ENCODE measurements around the gene CARS2. TPM values are rescaled to one million over a fixed set of nuclear protein-coding genes. Genes with fewer than 3 reads are reported as not detected.

Gene CARS2
- polyA plus RNA-seq, 1 donor (not counting 4 experiments of a cell fraction or from before 2014, with no cell fraction given) = 90.0 TPM

DNA sequence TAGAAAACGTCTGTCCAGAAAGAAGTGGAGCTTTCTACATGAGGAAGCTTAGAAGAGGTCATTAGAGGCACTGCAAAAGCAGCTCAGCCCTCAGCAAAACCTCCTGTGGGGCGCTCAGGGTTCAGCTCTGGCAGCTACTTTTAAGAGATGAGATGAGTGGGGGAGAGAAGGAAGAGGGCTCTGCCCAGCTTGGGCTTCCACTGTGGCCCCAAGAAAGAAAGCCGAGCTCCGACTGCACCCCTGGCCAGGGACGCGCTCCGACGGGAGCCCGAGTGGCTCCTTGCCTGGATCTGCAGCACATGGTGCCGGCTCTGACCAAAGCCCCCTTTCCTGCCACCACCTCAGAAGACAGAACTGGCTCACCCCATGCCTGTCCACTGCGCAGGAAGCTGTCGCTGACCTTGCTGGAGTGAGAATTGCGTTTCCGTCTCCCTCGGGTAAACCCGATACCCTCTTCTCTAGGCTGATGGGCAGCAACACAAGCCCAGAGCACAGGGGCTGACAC is 54.1 kb downstream of the CARS2 start:
- Histone ChIP-seq H4K20me1 (ENCODE audit: control insufficient read depth, extremely low read depth, insufficient read depth, low read length) (no peaks in the 10 kb centered on the region), H3K27ac (ENCODE audit: control insufficient read depth, insufficient read depth, low read length) (no peak overlapping the region), H3K4me2 (ENCODE audit: control insufficient read depth, extremely low read depth, insufficient read depth, low read depth, low read length) (no peak overlapping the region), H3K9me3 (ENCODE audit: control insufficient read depth, low read depth, low read length) (no peaks in the 10 kb centered on the region), H3K9me1 (ENCODE audit: control insufficient read depth, extremely low read depth, insufficient read depth, low read length) (no peaks in the 10 kb centered on the region), H3K27me3 (ENCODE audit: control insufficient read depth, extremely low read depth, insufficient read depth, low read length) (no peaks in the 10 kb centered on the region), H2AFZ (ENCODE audit: control insufficient read depth, low read length) (no peak overlapping the region), H3K36me3 (ENCODE audit: control insufficient read depth in 2 of 2, extremely low read depth in 1 of 2, insufficient read depth in 2 of 2, low read length in 2 of 2) (peaks cover 8 to 21% of the 10 kb centered on the region in 2 experiments), H3K4me3 (ENCODE audit: control insufficient read depth in 2 of 3, extremely low read depth in 1 of 3, insufficient read depth in 2 of 3, low read depth in 1 of 3, low read length in 3 of 3) (no peak overlapping the region), H3K9ac (ENCODE audit: control insufficient read depth, extremely low read depth, insufficient read depth, low read length) (no peak overlapping the region), H3K4me1 (ENCODE audit: control insufficient read depth, extremely low read depth, insufficient read depth, low read length) (no peaks in the 10 kb centered on the region), H3K79me2 (ENCODE audit: control insufficient read depth, insufficient read depth, low read length) (no peaks in the 10 kb centered on the region)
- no peak for FAIRE-seq
- dilution Hi-C loops (cut with MboI; ENCODE audit: extremely low pct_ligation_motif_present, low sequenced_read_pairs) = no loop called here
- TF ChIP-seq, protein P1, sequence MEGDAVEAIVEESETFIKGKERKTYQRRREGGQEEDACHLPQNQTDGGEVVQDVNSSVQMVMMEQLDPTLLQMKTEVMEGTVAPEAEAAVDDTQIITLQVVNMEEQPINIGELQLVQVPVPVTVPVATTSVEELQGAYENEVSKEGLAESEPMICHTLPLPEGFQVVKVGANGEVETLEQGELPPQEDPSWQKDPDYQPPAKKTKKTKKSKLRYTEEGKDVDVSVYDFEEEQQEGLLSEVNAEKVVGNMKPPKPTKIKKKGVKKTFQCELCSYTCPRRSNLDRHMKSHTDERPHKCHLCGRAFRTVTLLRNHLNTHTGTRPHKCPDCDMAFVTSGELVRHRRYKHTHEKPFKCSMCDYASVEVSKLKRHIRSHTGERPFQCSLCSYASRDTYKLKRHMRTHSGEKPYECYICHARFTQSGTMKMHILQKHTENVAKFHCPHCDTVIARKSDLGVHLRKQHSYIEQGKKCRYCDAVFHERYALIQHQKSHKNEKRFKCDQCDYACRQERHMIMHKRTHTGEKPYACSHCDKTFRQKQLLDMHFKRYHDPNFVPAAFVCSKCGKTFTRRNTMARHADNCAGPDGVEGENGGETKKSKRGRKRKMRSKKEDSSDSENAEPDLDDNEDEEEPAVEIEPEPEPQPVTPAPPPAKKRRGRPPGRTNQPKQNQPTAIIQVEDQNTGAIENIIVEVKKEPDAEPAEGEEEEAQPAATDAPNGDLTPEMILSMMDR (optimal IDR thresholded peaks at IDR 0.05 in 1 of 3, IDR thresholded peaks at IDR 0.05 in 1 of 3, conservative IDR thresholded peaks at IDR 0.05 in 1 of 3; ENCODE audit: extremely low read depth in 1 of 3, insufficient read depth in 2 of 3, low read length in 3 of 3) = no peak
- no peak for TF ChIP-seq EZH2 (IDR thresholded peaks at IDR 0.05; ENCODE audit: low read length)
- DNase-seq (ENCODE audit: low read depth, low spot score) = no peak

DNA sequence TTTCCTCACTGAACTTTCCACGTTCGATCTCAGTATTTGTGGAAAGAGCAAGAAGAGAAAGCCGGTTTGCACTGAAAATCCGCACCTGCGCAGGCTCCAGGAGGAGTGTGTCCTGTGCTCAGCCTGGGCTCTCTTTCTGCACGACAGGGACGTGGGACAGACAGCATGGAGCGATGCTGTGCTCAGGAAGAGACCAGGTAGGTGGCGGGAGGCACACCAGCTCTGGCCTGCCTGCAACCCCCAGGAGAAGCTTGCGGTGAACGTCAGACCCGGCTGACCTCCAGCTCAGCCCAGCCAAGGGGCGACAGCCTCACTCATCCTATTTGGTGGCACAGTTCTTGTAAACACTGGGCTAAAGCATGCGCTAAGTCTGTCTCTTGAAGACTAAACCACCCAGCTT is 54.6 kb downstream of the CARS2 start:
- no peaks in the 10 kb centered on the region for H3K9me3 ChIP-seq (ENCODE audit: control insufficient read depth, low read depth, low read length)
- H2AFZ ChIP-seq (ENCODE audit: control insufficient read depth, low read length) = no peak overlapping the region
- TF ChIP-seq, protein P1 (optimal IDR thresholded peaks at IDR 0.05 in 1 of 3, IDR thresholded peaks at IDR 0.05 in 1 of 3, conservative IDR thresholded peaks at IDR 0.05 in 1 of 3; ENCODE audit: extremely low read depth in 1 of 3, insufficient read depth in 2 of 3, low read length in 3 of 3) = no peak
- TF ChIP-seq EZH2 (IDR thresholded peaks at IDR 0.05; ENCODE audit: low read length) = no peak
- H3K27ac ChIP-seq (ENCODE audit: control insufficient read depth, insufficient read depth, low read length) = no peak overlapping the region
- H3K4me2 ChIP-seq (ENCODE audit: control insufficient read depth, extremely low read depth, insufficient read depth, low read depth, low read length) = no peak overlapping the region
- H3K4me1 ChIP-seq (ENCODE audit: control insufficient read depth, extremely low read depth, insufficient read depth, low read length) = no peaks in the 10 kb centered on the region
- DNase-seq (ENCODE audit: low read depth, low spot score) (no peak), FAIRE-seq (no peak)
- H3K4me3 ChIP-seq (ENCODE audit: control insufficient read depth in 2 of 3, extremely low read depth in 1 of 3, insufficient read depth in 2 of 3, low read depth in 1 of 3, low read length in 3 of 3) = no peak overlapping the region
- dilution Hi-C loops (cut with MboI; ENCODE audit: extremely low pct_ligation_motif_present, low sequenced_read_pairs) = no loop called here
- H4K20me1 ChIP-seq (ENCODE audit: control insufficient read depth, extremely low read depth, insufficient read depth, low read length) = no peaks in the 10 kb centered on the region
- no peaks in the 10 kb centered on the region for H3K27me3 ChIP-seq (ENCODE audit: control insufficient read depth, extremely low read depth, insufficient read depth, low read length)
- H3K36me3 ChIP-seq (ENCODE audit: control insufficient read depth in 2 of 2, extremely low read depth in 1 of 2, insufficient read depth in 2 of 2, low read length in 2 of 2) = peaks cover 9 to 21% of the 10 kb centered on the region in 2 experiments
- H3K9me1 ChIP-seq (ENCODE audit: control insufficient read depth, extremely low read depth, insufficient read depth, low read length) = no peaks in the 10 kb centered on the region
- no peaks in the 10 kb centered on the region for H3K79me2 ChIP-seq (ENCODE audit: control insufficient read depth, insufficient read depth, low read length)
- no peak overlapping the region for H3K9ac ChIP-seq (ENCODE audit: control insufficient read depth, extremely low read depth, insufficient read depth, low read length)
